ENCODE measurements around the gene UBE4B.

GRCh38 chr1:10168912-10169514, 136.3 kb downstream of the UBE4B start:
- TF ChIP-seq CTCF (IDR thresholded peaks at IDR 0.05), result no peak
- TF ChIP-seq REST (IDR thresholded peaks at IDR 0.05; ENCODE audit: insufficient read depth in 1 of 2, low read depth in 2 of 2, low read length in 1 of 2), result no peak
